OCI-LY3 (cell line): ENCODE data around the gene CDC42EP5.
"Not testable (repeated sequence)": the region's sequence is repeated elsewhere in the genome, so short reads cannot be mapped to it uniquely, and the experiment has no call there.

Experiments used
- H2AFZ ChIP-seq: fragments of 200-600, 300-600 bp; shearing (Covaris generic); 2 replicates; pipeline ENCODE4 v1.6.0; 2014; ENCODE audit warnings: antibody characterized with exemption, low read depth, low read length
- H3K27ac ChIP-seq: fragments of 200-600, 300-600 bp; sonication (generic); 2 replicates; pipeline ENCODE4 v1.5.1; 2014; ENCODE audit warnings: mild to moderate bottlenecking, low read length, moderate library complexity, mixed read lengths
- H3K27me3 ChIP-seq: fragments of 200-600, 300-600 bp; sonication (generic); 2 replicates; pipeline ENCODE4 v1.6.1; 2014; ENCODE audit warnings: low read depth, low read length, mixed read lengths
- H3K36me3 ChIP-seq: fragments of 200-600, 300-600 bp; sonication (generic); replicated peaks from 2 replicates; pipeline ENCODE3; 2014; ENCODE audit warnings: low read depth, low read length, mixed read lengths
- H3K4me1 ChIP-seq: fragments of 300-600, 200-600 bp; sonication (generic); 2 replicates; pipeline ENCODE4 v1.6.1; 2014; ENCODE audit warnings: low read length, mixed read lengths
- H3K4me2 ChIP-seq: fragments of 200-600, 300-600 bp; sonication (generic); 2 replicates; pipeline ENCODE4 v1.6.1; 2014; ENCODE audit warnings: low read length, mixed read lengths
- H3K4me3 ChIP-seq: fragments of 300-600, 200-600 bp; sonication (generic); 2 replicates; pipeline ENCODE4 v1.5.1; 2014; ENCODE audit warnings: antibody characterized with exemption, mild to moderate bottlenecking, low read length, moderate library complexity
- H3K79me2 ChIP-seq: fragments of 300-600, 200-600 bp; shearing (Covaris generic); 2 replicates; pipeline ENCODE4 v1.6.1; 2014; ENCODE audit warnings: mild to moderate bottlenecking, low read length, mixed read lengths
- H3K9ac ChIP-seq: fragments of 300-600, 200-600 bp; shearing (Covaris generic); 2 replicates; pipeline ENCODE4 v1.6.0; 2014; ENCODE audit warnings: mild to moderate bottlenecking, low read length, moderate library complexity
- H3K9me3 ChIP-seq: fragments of 200-600, 300-600 bp; shearing (Covaris generic); 2 replicates; pipeline ENCODE4 v1.6.1; 2014; ENCODE audit warnings: low read length, mixed read lengths; ENCODE audit not compliant: insufficient read depth
- H4K20me1 ChIP-seq: fragments of 200-600, 300-600 bp; sonication (generic); 2 replicates; pipeline ENCODE4 v1.6.1; 2016; ENCODE audit warnings: low read length, mixed read lengths; ENCODE audit not compliant: insufficient read depth
- EZH2phosphoT487 ChIP-seq: fragments of 200-600 bp; shearing (Covaris generic); IDR thresholded peaks from 2 replicates; pipeline ENCODE4 v1.6.1; 2018; ENCODE audit warnings: antibody characterized with exemption, mixed run types, low read depth
- TF ChIP-seq, protein P1 (sequence below): fragments of 200-600, 300-600 bp; sonication (generic); IDR thresholded peaks from 2 replicates; pipeline ENCODE4 v1.5.1; 2014; ENCODE audit warnings: antibody characterized with exemption, low read length, low read depth

CDC42EP5 gene

DNA sequence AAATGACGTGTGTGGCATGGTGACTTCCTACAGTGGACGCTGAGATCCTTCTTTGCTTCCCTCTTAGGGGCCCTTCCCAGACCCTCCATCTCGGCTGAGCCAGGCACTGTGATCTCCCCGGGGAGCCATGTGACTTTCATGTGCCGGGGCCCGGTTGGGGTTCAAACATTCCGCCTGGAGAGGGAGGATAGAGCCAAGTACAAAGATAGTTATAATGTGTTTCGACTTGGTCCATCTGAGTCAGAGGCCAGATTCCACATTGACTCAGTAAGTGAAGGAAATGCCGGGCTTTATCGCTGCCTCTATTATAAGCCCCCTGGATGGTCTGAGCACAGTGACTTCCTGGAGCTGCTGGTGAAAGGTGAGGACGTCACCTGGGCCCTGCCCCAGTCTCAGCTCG lies 34.7 kb upstream of the CDC42EP5 start:
- Histone ChIP-seq H3K4me1 (peaks cover 24% of the 10 kb centered on the region), H3K27me3 (peaks cover 19% of the 10 kb centered on the region; the same call in 1 of the 2 replicates)

DNA sequence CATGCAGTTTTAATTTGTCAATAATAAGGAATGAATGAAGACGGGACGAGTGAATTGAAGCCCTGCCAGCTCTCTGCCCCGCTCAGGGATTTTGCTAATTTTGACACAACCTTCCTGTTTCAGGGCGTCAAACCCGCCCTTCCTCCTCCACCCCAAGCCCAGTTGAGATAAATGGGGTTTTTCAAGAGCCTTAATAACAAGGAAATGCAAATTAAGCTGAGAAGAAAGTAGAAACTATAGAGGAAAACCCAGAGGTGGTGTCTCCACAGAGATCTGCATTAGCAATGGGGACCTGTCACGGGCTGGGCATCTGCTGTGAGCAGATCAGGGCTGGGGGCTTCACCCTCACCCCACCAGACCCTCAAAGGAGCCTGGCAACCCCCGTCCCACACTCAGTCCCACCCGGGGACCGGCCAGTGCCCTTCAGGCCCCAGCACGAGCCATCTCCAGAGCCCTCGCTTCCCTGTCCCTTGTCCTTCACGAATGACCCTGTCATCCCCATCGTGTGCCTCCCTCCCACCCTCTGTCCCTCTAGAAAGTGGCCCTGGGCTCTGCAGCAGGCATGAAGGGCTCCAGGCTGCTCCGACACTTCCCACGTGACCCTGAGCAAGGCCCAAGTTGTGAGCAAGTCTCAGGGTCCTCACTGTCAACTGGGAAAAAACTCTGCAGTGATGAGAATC lies 34.1 kb upstream of the CDC42EP5 start:
- H3K27ac ChIP-seq, result peak overlapping the region; percentile 45
- not testable (repeated sequence) for H2AFZ ChIP-seq, H3K9me3 ChIP-seq, H4K20me1 ChIP-seq, H3K36me3 ChIP-seq, H3K79me2 ChIP-seq
- peak overlapping the region; percentile 37; the same call in 1 of the 2 replicates for H3K9ac ChIP-seq
- peaks cover 13% of the 10 kb centered on the region; the same call in 1 of the 2 replicates for H3K27me3 ChIP-seq
- peaks cover 24% of the 10 kb centered on the region for H3K4me1 ChIP-seq
- H3K4me2 ChIP-seq, result peak overlapping the region; percentile 72
- peak overlapping the region; percentile 52 for H3K4me3 ChIP-seq

More for the DNA sequence above, 34.7 kb upstream of the CDC42EP5 start:
- H2AFZ ChIP-seq, result no peak overlapping the region
- H3K36me3 ChIP-seq, result no peaks in the 10 kb centered on the region
- no peaks in the 10 kb centered on the region for H3K79me2 ChIP-seq
- H3K4me2 ChIP-seq, result peak overlapping the region; percentile 72
- H3K9me3 ChIP-seq, result no peaks in the 10 kb centered on the region
- peak overlapping the region; percentile 37; the same call in 1 of the 2 replicates for H3K9ac ChIP-seq
- peak overlapping the region; percentile 52; the same call in 1 of the 2 replicates for H3K4me3 ChIP-seq
- H3K27ac ChIP-seq, result peak overlapping the region; percentile 45; the same call in 1 of the 2 replicates
- no peaks in the 10 kb centered on the region for H4K20me1 ChIP-seq
- TF ChIP-seq, protein P1, sequence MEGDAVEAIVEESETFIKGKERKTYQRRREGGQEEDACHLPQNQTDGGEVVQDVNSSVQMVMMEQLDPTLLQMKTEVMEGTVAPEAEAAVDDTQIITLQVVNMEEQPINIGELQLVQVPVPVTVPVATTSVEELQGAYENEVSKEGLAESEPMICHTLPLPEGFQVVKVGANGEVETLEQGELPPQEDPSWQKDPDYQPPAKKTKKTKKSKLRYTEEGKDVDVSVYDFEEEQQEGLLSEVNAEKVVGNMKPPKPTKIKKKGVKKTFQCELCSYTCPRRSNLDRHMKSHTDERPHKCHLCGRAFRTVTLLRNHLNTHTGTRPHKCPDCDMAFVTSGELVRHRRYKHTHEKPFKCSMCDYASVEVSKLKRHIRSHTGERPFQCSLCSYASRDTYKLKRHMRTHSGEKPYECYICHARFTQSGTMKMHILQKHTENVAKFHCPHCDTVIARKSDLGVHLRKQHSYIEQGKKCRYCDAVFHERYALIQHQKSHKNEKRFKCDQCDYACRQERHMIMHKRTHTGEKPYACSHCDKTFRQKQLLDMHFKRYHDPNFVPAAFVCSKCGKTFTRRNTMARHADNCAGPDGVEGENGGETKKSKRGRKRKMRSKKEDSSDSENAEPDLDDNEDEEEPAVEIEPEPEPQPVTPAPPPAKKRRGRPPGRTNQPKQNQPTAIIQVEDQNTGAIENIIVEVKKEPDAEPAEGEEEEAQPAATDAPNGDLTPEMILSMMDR, result no peak
- TF ChIP-seq EZH2phosphoT487, result no peak

GRCh38 chr19:54506079-54506478 lies 33.0 kb upstream of the CDC42EP5 start:
- no peak for TF ChIP-seq EZH2phosphoT487
- TF ChIP-seq, protein P1, result no peak

DNA sequence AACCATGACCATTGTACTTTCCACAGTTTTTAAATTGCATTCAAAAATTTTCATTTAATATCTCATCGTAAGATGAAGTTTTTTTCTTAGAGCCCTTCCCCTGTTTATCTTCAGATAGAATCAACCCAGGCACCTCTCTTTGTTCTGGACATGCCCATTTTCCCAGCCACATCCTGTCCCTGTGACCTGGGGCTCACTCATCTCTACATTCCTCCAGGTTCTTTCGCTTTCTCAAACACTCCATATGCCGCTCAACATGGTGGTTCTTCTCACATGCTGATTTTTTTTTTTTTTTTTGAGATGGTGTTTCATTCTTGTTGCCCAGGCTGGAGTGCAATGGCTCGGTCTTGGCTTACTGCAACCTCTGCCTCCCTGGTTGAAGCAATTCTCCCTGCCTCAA lies 32.4 kb upstream of the CDC42EP5 start:
- H2AFZ ChIP-seq, H3K4me2 ChIP-seq, H3K79me2 ChIP-seq, H3K9ac ChIP-seq, H4K20me1 ChIP-seq, H3K9me3 ChIP-seq, H3K4me3 ChIP-seq, H3K36me3 ChIP-seq, H3K27ac ChIP-seq: not testable (repeated sequence)
- Histone ChIP-seq H3K4me1 (peaks cover 24% of the 10 kb centered on the region), H3K27me3 (peaks cover 17% of the 10 kb centered on the region)

More at GRCh38 chr19:54506079-54506478, 33.0 kb upstream of the CDC42EP5 start:
- no peaks in the 10 kb centered on the region for H4K20me1 ChIP-seq
- no peak overlapping the region for H3K9ac ChIP-seq
- H3K9me3 ChIP-seq, result no peaks in the 10 kb centered on the region
- peak overlapping the region; percentile 72 for H3K4me2 ChIP-seq
- peaks cover 13% of the 10 kb centered on the region; the same call in 1 of the 2 replicates for H3K27me3 ChIP-seq
- no peaks in the 10 kb centered on the region for H3K79me2 ChIP-seq
- peak overlapping the region; percentile 52; the same call in 1 of the 2 replicates for H3K4me3 ChIP-seq
- no peak overlapping the region for H3K27ac ChIP-seq
- H3K4me1 ChIP-seq, result peaks cover 24% of the 10 kb centered on the region
- no peaks in the 10 kb centered on the region for H3K36me3 ChIP-seq
- H2AFZ ChIP-seq, result no peak overlapping the region

DNA sequence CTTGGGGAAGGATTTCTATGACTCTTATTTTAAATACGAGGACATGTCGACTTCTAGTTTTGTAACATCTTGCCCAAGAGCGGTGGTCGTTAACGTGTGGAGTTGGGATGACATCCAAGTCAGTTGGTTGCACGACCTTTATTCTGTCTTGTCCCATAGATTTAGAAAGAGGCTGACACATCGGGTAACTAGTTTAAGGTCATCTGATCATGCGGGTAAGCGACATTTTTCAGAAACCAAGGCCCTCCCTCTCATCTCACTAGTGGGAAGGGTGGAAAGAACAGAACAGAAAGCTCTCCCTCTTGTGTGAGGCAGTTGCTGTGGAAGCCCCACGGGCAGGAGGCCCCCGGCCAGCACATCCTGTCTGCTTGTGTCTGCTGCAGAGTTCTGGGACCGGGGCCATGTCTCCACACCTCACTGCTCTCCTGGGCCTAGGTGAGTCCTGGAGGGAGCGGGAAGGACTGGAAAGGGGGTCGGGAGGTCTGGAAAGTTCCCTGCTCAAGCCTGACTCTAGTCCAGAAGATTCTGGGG lies 29.5 kb upstream of the CDC42EP5 start, which contains the start of gene LAIR2:
Gene LAIR2 (plus strand): TSS at position 314 of the 531 bp plus-strand sequence. CDS start 88 bp downstream, at position 402.
- peaks cover 15% of the 10 kb centered on the region for H3K4me1 ChIP-seq
- H3K4me2 ChIP-seq, result no peak within 1 kb of the TSS
- H4K20me1 ChIP-seq, result no peaks in the 10 kb centered on the region
- H2AFZ ChIP-seq, result no peak within 1 kb of the TSS
- H3K27ac ChIP-seq, result no peak within 1 kb of the TSS
- no peak within 1 kb of the TSS for H3K9ac ChIP-seq
- H3K4me3 ChIP-seq, result no peak within 1 kb of the TSS
- no peaks in the 10 kb centered on the region for H3K36me3 ChIP-seq
- no peak for TF ChIP-seq EZH2phosphoT487
- TF ChIP-seq, protein P1, result no peak
- H3K27me3 ChIP-seq, result peaks cover 35% of the 10 kb centered on the region
- H3K9me3 ChIP-seq, result no peaks in the 10 kb centered on the region
- H3K79me2 ChIP-seq, result no peaks in the 10 kb centered on the region

- H3K4me2 ChIP-seq, H3K9me3 ChIP-seq, H3K9ac ChIP-seq, H2AFZ ChIP-seq, H3K79me2 ChIP-seq, H3K36me3 ChIP-seq, H3K27ac ChIP-seq, H3K4me3 ChIP-seq, H4K20me1 ChIP-seq: not testable (repeated sequence)
- Histone ChIP-seq H3K27me3 (peaks cover 51% of the 10 kb centered on the region), H3K4me1 (peaks cover 20% of the 10 kb centered on the region)
These were observed 25.3 kb upstream of the CDC42EP5 start for GRCh38 chr19:54498451-54498772.
